ENCODE results near the gene ETNK1. TPM values are rescaled to one million over a fixed set of nuclear protein-coding genes. Genes with fewer than 3 reads are reported as not detected.

ETNK1 gene, protein sequence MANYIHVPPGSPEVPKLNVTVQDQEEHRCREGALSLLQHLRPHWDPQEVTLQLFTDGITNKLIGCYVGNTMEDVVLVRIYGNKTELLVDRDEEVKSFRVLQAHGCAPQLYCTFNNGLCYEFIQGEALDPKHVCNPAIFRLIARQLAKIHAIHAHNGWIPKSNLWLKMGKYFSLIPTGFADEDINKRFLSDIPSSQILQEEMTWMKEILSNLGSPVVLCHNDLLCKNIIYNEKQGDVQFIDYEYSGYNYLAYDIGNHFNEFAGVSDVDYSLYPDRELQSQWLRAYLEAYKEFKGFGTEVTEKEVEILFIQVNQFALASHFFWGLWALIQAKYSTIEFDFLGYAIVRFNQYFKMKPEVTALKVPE
- total RNA-seq, result 22.2 and 23.6 TPM in 2 replicates

DNA sequence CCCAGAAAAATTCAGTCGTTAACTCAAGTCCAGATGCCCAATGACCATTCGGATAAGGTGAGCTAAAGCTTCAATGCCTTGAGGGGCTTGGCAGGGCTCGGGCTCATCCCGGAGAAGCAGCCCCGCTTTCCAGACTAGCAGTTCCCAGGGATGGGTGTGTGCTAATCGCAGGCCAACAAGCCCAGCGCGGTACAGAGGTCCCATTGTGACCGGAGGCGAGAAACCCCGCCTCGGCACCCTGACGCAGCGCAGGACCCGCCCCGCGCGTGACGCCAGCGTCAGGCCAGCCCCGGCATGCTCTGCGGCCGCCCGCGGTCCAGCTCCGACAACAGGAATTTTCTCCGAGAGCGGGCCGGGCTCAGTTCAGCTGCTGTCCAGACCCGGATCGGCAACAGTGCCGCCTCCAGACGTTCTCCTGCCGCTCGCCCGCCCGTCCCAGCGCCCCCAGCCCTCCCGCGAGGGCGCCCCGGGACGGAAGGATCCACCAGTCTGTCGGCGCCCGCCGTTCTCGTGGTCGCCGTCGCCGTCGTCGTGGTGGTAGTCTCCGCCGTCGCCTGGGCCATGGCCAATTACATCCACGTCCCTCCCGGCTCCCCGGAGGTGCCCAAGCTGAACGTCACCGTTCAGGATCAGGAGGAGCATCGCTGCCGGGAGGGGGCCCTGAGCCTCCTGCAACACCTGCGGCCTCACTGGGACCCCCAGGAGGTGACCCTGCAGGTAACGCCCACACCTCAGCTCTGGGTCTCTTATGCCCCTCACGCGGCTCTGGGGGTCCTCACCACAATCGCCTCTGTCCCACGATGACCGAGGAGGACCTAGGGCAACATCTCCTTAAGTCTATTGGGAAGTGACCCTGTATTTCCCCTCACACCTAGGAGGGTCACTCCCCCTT, at the start of gene ETNK1:
Gene ETNK1 (plus strand): TSS at position 302 of the 892 bp plus-strand sequence. CDS start 260 bp downstream, at position 562.

Other genes starting within 250 kb of the ETNK1 start
- gene C2CD5, start 80.6 kb upstream of the ETNK1 start, total RNA-seq, result 16.1 and 20.6 TPM in 2 replicates

All from bronchial smooth muscle cell (primary cell).